IMR-90 (cell line): ENCODE results near the gene CFAP91. TPM values are rescaled to one million over a fixed set of nuclear protein-coding genes. Genes with fewer than 3 reads are reported as not detected.

Source experiments
- ATAC-seq: fragments of 200-7000 bp; cut with Tn5 transposase; 2 replicates; pipeline ENCODE4 v1.9.1; 2020; ENCODE audit warnings: low read depth, mild to moderate bottlenecking, moderate library complexity
- BruUV-seq: library from RNA; stranded (reverse); fragments of 400-500 nt; replicated peaks from 2 replicates; lab custom pipeline; 2021; lab: Mats Ljungman, UMichigan
- CTCF ChIA-PET: fragments of 300-600 bp; formaldehyde crosslinking; extraction: SDS; loops from one replicate; lab custom pipeline; 2021; ENCODE audit warnings: antibody characterized with exemption; lab: Yijun Ruan, JAX
- POLR2A ChIA-PET: fragments of 300-600 bp; sonication (Branson Sonifier 250); formaldehyde crosslinking; loops from one replicate; lab custom pipeline; 2022; ENCODE audit warnings: antibody characterized with exemption; ENCODE audit not compliant: unreplicated experiment; lab: Charles Lee
- DNase-seq: peaks from one replicate; pipeline ENCODE4 v3.0.0; 2013
- H2AFZ ChIP-seq: replicated peaks from 2 replicates; pipeline ENCODE3; 2013; ENCODE audit warnings: low read length, mild to moderate bottlenecking; ENCODE audit not compliant: poor library complexity
- H2AK5ac ChIP-seq: 2 replicates; pipeline ENCODE4 v1.6.1; 2013; ENCODE audit warnings: low read depth, low read length, inconsistent platforms
- H2AK9ac ChIP-seq: replicated peaks from 2 replicates; pipeline ENCODE3; 2013; ENCODE audit warnings: mild to moderate bottlenecking, low read depth, low read length, moderate library complexity; ENCODE audit not compliant: poor library complexity
- H2BK120ac ChIP-seq: 2 replicates; pipeline ENCODE4 v1.6.1; 2013; ENCODE audit warnings: low read depth, low read length, inconsistent platforms
- H2BK15ac ChIP-seq: 3 replicates; pipeline ENCODE4 v1.6.1; 2013; ENCODE audit warnings: low read depth, low read length, inconsistent platforms
- H2BK20ac ChIP-seq: 2 replicates; pipeline ENCODE4 v1.6.1; 2013; ENCODE audit warnings: low read depth, mild to moderate bottlenecking, inconsistent platforms, low read length, moderate library complexity
- H2BK5ac ChIP-seq: 2 replicates; pipeline ENCODE4 v1.6.1; 2013; ENCODE audit warnings: mild to moderate bottlenecking, low read depth, low read length, inconsistent platforms; ENCODE audit not compliant: poor library complexity, severe bottlenecking
- H3K14ac ChIP-seq: replicated peaks from 2 replicates; pipeline ENCODE4 v1.6.1; 2013; ENCODE audit warnings: low read depth, low read length, inconsistent platforms
- H3K18ac ChIP-seq: 2 replicates; pipeline ENCODE4 v1.6.1; 2013; ENCODE audit warnings: low read depth, low read length, control low read depth
- H3K23ac ChIP-seq: 2 replicates; pipeline ENCODE4 v1.6.1; 2013; ENCODE audit warnings: low read depth, low read length, inconsistent platforms
- H3K27ac ChIP-seq: 2 replicates; pipeline ENCODE4 v1.5.1; 2013; ENCODE audit warnings: mild to moderate bottlenecking, control low read depth, low read length; ENCODE audit not compliant: insufficient read depth
- H3K27me3 ChIP-seq: 2 replicates; pipeline ENCODE4 v1.6.1; 2013; ENCODE audit warnings: low read length; ENCODE audit not compliant: control insufficient read depth, insufficient read depth
- H3K36me3 ChIP-seq: 2 replicates; pipeline ENCODE4 v1.6.1; 2013; ENCODE audit warnings: low read length, mixed read lengths; ENCODE audit not compliant: control insufficient read depth, insufficient read depth
- H3K4ac ChIP-seq: 2 replicates; pipeline ENCODE4 v1.6.1; 2013; ENCODE audit warnings: low read depth, low read length, inconsistent platforms
- H3K4me1 ChIP-seq: 2 replicates; pipeline ENCODE4 v1.6.1; 2013; ENCODE audit warnings: low read length, mixed read lengths; ENCODE audit not compliant: control insufficient read depth, insufficient read depth
- H3K4me2 ChIP-seq: 2 replicates; pipeline ENCODE4 v1.6.1; 2013; ENCODE audit warnings: low read depth, mild to moderate bottlenecking, control low read depth, low read length, moderate library complexity
- H3K4me3 ChIP-seq: 2 replicates; pipeline ENCODE4 v1.5.1; 2013; ENCODE audit warnings: low read depth, mild to moderate bottlenecking, control low read depth, low read length, moderate library complexity; ENCODE audit not compliant: insufficient read depth
- H3K56ac ChIP-seq: 2 replicates; pipeline ENCODE4 v1.6.1; 2013; ENCODE audit warnings: low read length, inconsistent platforms; ENCODE audit not compliant: insufficient read depth; ENCODE audit errors: extremely low read depth
- H3K79me1 ChIP-seq, 2 experiments: 2 replicates each; pipeline ENCODE4 v1.6.1; 2013; ENCODE audit warnings: low read length in 2 of 2, inconsistent platforms in 1 of 2, low read depth in 1 of 2
- H3K9ac ChIP-seq: 2 replicates; pipeline ENCODE4 v1.6.1; 2013; ENCODE audit warnings: low read depth, low read length, control low read depth
- H3K9me1 ChIP-seq: 2 replicates; pipeline ENCODE4 v1.6.1; 2013; ENCODE audit warnings: low read length, inconsistent platforms; ENCODE audit not compliant: insufficient read depth
- H3K9me3 ChIP-seq: 2 replicates; pipeline ENCODE4 v1.6.1; 2013; ENCODE audit warnings: low read length; ENCODE audit not compliant: control insufficient read depth, insufficient read depth
- H4K20me1 ChIP-seq: 2 replicates; pipeline ENCODE4 v1.6.1; 2013; ENCODE audit warnings: low read length, inconsistent platforms; ENCODE audit not compliant: insufficient read depth
- H4K5ac ChIP-seq: 2 replicates; pipeline ENCODE4 v1.6.1; 2013; ENCODE audit warnings: mild to moderate bottlenecking, low read depth, low read length, control low read depth
- H4K8ac ChIP-seq, 2 experiments: 2 replicates each; pipeline ENCODE4 v1.6.1; 2013; ENCODE audit warnings: low read depth in 2 of 2, low read length in 2 of 2, control low read depth in 1 of 2, inconsistent platforms in 1 of 2
- H4K91ac ChIP-seq: 2 replicates; pipeline ENCODE4 v1.6.1; 2013; ENCODE audit warnings: low read depth, low read length, inconsistent platforms; ENCODE audit not compliant: insufficient read depth
- BHLHE40 ChIP-seq: fragments of 150-350 bp; IDR thresholded peaks from 2 replicates; pipeline ENCODE4 v1.6.1; 2016; ENCODE audit warnings: mild to moderate bottlenecking, low read depth, low read length
- CEBPB ChIP-seq: IDR thresholded peaks from 2 replicates; pipeline ENCODE4 v1.6.1; 2012; ENCODE audit warnings: low read depth, low read length, improper control_type of control experiment
- CHD1 ChIP-seq: IDR thresholded peaks from 2 replicates; pipeline ENCODE4 v1.6.1; 2012; ENCODE audit warnings: low read depth, low read length, improper control_type of control experiment
- CTCF ChIP-seq: conservative IDR thresholded peaks from 2 replicates; pipeline ENCODE4 v1.5.1; 2012; ENCODE audit warnings: mild to moderate bottlenecking, low read depth, low read length, improper control_type of control experiment
- ELK1 ChIP-seq: fragments of 150-350 bp; IDR thresholded peaks from 2 replicates; pipeline ENCODE4 v1.6.1; 2016; ENCODE audit warnings: low read depth, mild to moderate bottlenecking, low read length, moderate library complexity, borderline replicate concordance
- FOS ChIP-seq: fragments of 150-350 bp; IDR thresholded peaks from 2 replicates; pipeline ENCODE4 v1.6.1; 2016; ENCODE audit warnings: low read depth, low read length
- MAFK ChIP-seq: IDR thresholded peaks from 2 replicates; pipeline ENCODE4 v1.6.1; 2012; ENCODE audit warnings: low read depth, low read length, improper control_type of control experiment
- MAZ ChIP-seq: IDR thresholded peaks from 2 replicates; pipeline ENCODE4 v1.6.1; 2012; ENCODE audit warnings: low read depth, mild to moderate bottlenecking, low read length, improper control_type of control experiment, moderate library complexity, borderline replicate concordance
- MXI1 ChIP-seq: IDR thresholded peaks from 2 replicates; pipeline ENCODE4 v1.6.1; 2012; ENCODE audit warnings: low read depth, mild to moderate bottlenecking, low read length, moderate library complexity, borderline replicate concordance
- NFE2L2 ChIP-seq: fragments of 150-350 bp; IDR thresholded peaks from 2 replicates; pipeline ENCODE4 v1.6.1; 2016; ENCODE audit warnings: low read depth, mild to moderate bottlenecking, low read length
- POLR2A ChIP-seq: IDR thresholded peaks from 2 replicates; pipeline ENCODE4 v1.6.1; 2012; ENCODE audit warnings: mild to moderate bottlenecking, low read depth, low read length
- RAD21 ChIP-seq: IDR thresholded peaks from 2 replicates; pipeline ENCODE4 v1.6.1; 2012; ENCODE audit warnings: low read length, improper control_type of control experiment
- RCOR1 ChIP-seq: IDR thresholded peaks from 2 replicates; pipeline ENCODE4 v1.6.1; 2012; ENCODE audit warnings: mild to moderate bottlenecking, low read length, improper control_type of control experiment; ENCODE audit not compliant: insufficient replicate concordance
- RFX5 ChIP-seq: IDR thresholded peaks from 2 replicates; pipeline ENCODE4 v1.8.0; 2012; ENCODE audit warnings: low read depth, mild to moderate bottlenecking, low read length, moderate library complexity
- SMC3 ChIP-seq: fragments of 150-350 bp; IDR thresholded peaks from 2 replicates; pipeline ENCODE4 v1.6.1; 2016; ENCODE audit warnings: low read depth, mild to moderate bottlenecking, antibody characterized with exemption, low read length, moderate library complexity
- USF2 ChIP-seq: fragments of 150-350 bp; IDR thresholded peaks from 2 replicates; pipeline ENCODE4 v1.6.1; 2017; ENCODE audit warnings: mild to moderate bottlenecking, antibody characterized with exemption, low read length, low read depth
- WGBS, 2 experiments: methylation state at CpG; one replicate each; pipeline versions ENCODE4 v1.1.5 to v1.1.7; 2013; ENCODE audit warnings: missing lambda C conversion rate in 2 of 2; ENCODE audit not compliant: insufficient read length in 1 of 2; ENCODE audit errors: extremely low coverage in 2 of 2; 5-methylcytosine and 5-hydroxymethylcytosine counted together
- dilution Hi-C: fragments of 300-500 bp; cut with HindIII; formaldehyde crosslinking; loops from one replicate; pipeline ENCODE4 v1.14.3; 2018; ENCODE audit warnings: low sequenced_read_pairs; ENCODE audit not compliant: unreplicated experiment
- in situ Hi-C: fragments of 300-500 bp; cut with MboI; formaldehyde crosslinking; loops from 3 replicates; pipeline ENCODE4 v1.14.3; 2019; ENCODE audit warnings: low sequenced_read_pairs, inconsistent platforms, mixed read lengths
- intact Hi-C: fragments of 100-400 bp; cut with micrococcal nuclease; formaldehyde crosslinking; loops from 2 replicates; pipeline ENCODE4 v1.10.0; 2022
- polyA plus RNA-seq, 3 experiments: library from polyadenylated mRNA; depleted of rRNA; stranded (reverse); fragments of >200 nt; gene quantifications; 2 replicates each; pipeline ENCODE4 v1.2.3, GENCODE V29; 2012; ENCODE audit warnings: low replicate concordance in 1 of 3
- total RNA-seq: library from RNA; depleted of rRNA; stranded (reverse); fragments of >200 nt; gene quantifications from 2 replicates; pipeline ENCODE4 v1.2.3, GENCODE V29; 2012

CFAP91 gene
- total and polyA plus RNA-seq, 2 of the 4 experiments (the other 2 are of a cell fraction): not detected

- H3K4me3 ChIP-seq: peak overlapping the region; percentile 85
- POLR2A ChIA-PET: no interaction called here
- peak overlapping the region; percentile 46 for H3K9ac ChIP-seq
- intact Hi-C loops (loop anchor here (1.0 kb wide), 1 partner anchor 179 kb away; the partner anchor contains the start of gene TIMMDC1), dilution Hi-C loops (no loop called here), in situ Hi-C loops (loop anchor here (25.0 kb wide), 4 partner anchors 165 to 790 kb away; partner anchors contain the start of genes ARHGAP31 and TEX55)
- H3K9me1 ChIP-seq: peaks cover 4% of the 10 kb centered on the region; the same call in 1 of the 2 replicates
- peak overlapping the region; percentile 40 for H3K27ac ChIP-seq
- DNase-seq: no peak
- no peaks in the 10 kb centered on the region for H3K27me3 ChIP-seq
- peak overlapping the region; percentile 17; the same call in 2 of the 3 replicates for H2BK15ac ChIP-seq
- H4K91ac ChIP-seq: peak overlapping the region; percentile 57
- BruUV-seq: no TSS peak
- no peak overlapping the region for H2AK5ac ChIP-seq
- peak overlapping the region; percentile 87 for H2AK9ac ChIP-seq
- H2AFZ ChIP-seq: peak overlapping the region; percentile 98
- H3K56ac ChIP-seq: peak overlapping the region; percentile 64
- TF ChIP-seq CHD1: no peak
- TF ChIP-seq RFX5: no peak
- TF ChIP-seq BHLHE40: no peak
- no peak for TF ChIP-seq USF2
- no peak for TF ChIP-seq CEBPB
- TF ChIP-seq FOS: no peak
- no peak for TF ChIP-seq RCOR1
- TF ChIP-seq MXI1: no peak
- no peak for TF ChIP-seq CTCF
- TF ChIP-seq POLR2A: no peak
- TF ChIP-seq RAD21: no peak
- TF ChIP-seq NFE2L2: no peak
- TF ChIP-seq SMC3: no peak
- TF ChIP-seq MAFK: no peak
- no peak for TF ChIP-seq ELK1
- no peak for TF ChIP-seq MAZ
- H2BK20ac ChIP-seq: peak overlapping the region; percentile 61; the same call in 1 of the 2 replicates
- H3K18ac ChIP-seq: peak overlapping the region; percentile 35; the same call in 1 of the 2 replicates
- peaks cover 6% of the 10 kb centered on the region for H3K36me3 ChIP-seq
- WGBS, 2 experiments: 40% methylated on average over 1 of the region's 6 CpGs; no CpG with 5 or more reads in 1 of the 2 experiments
- peak overlapping the region; percentile 77 for H3K4ac ChIP-seq
- peak overlapping the region; percentile 92 for H3K14ac ChIP-seq
- H4K8ac ChIP-seq: peak overlapping the region; percentile 92 to 100
- H2BK120ac ChIP-seq: peak overlapping the region; percentile 56
- H3K23ac ChIP-seq: peak overlapping the region; percentile 70
- peaks cover 6 to 15% of the 10 kb centered on the region in 2 experiments for H3K79me1 ChIP-seq
- CTCF ChIA-PET: no interaction called here
- H3K9me3 ChIP-seq: no peaks in the 10 kb centered on the region
- no peaks in the 10 kb centered on the region for H4K20me1 ChIP-seq
- no peak for ATAC-seq
- peak overlapping the region; percentile 82 for H3K4me2 ChIP-seq
- peak overlapping the region; percentile 6 for H2BK5ac ChIP-seq
- no peaks in the 10 kb centered on the region for H3K4me1 ChIP-seq
- peak overlapping the region; percentile 98 for H4K5ac ChIP-seq
These were observed 25.2 kb upstream of the CFAP91 start for GRCh38 chr3:119677641-119677934.
